GM23338 (cell line): ENCODE data around the gene LOXL3.
A peak's percentile ranks its signal among the peaks of the same experiment; 100 is the strongest.

Source experiments
- CREB1 ChIP-seq: fragments of 250-450 bp; sonication (Bioruptor Pico); IDR thresholded peaks from 2 replicates; pipeline ENCODE4 v1.5.0; 2020; ENCODE audit warnings: low read depth, mild to moderate bottlenecking, moderate library complexity
- CTCF ChIP-seq, 2 experiments: fragments of 200-600 bp in 1 of 2; sonication (generic) in 1 of 2; conservative IDR thresholded peaks; 2 replicates each; pipeline versions ENCODE4 v1.5.1 to v1.6.1; 2016 to 2017; ENCODE audit warnings: antibody characterized with exemption in 2 of 2, low read depth in 2 of 2, mild to moderate bottlenecking in 2 of 2, moderate library complexity in 1 of 2
- EZH2 ChIP-seq: fragments of 200-600 bp; sonication (generic); IDR thresholded peaks from one replicate; pipeline ENCODE4 v1.8.0; 2017; ENCODE audit warnings: antibody characterized with exemption, mild to moderate bottlenecking, low read depth; ENCODE audit not compliant: unreplicated experiment
- REST ChIP-seq: IDR thresholded peaks from one replicate; pipeline ENCODE4 v1.6.1; 2018; ENCODE audit warnings: antibody characterized with exemption; ENCODE audit not compliant: unreplicated experiment

GRCh38 chr2:74514368-74515270 is 39.1 kb downstream of the LOXL3 start, which contains the start of gene TLX2:
- 0 out of 4 replicates have a peak, but pooled peaks of 1 of the 2 experiments have one; percentile 7 for TF ChIP-seq CTCF (conservative IDR thresholded peaks at IDR 0.05; ENCODE audit: low read depth in 2 of 2)
- no peak for TF ChIP-seq REST
- TF ChIP-seq EZH2 = peak; percentile 54
- TF ChIP-seq CREB1 (CRISPR knock-in tag) = no peak
